Endothelial cell of umbilical vein (primary cell): Measurements from ENCODE around the gene RPL18A. TPM values are rescaled to one million over a fixed set of nuclear protein-coding genes. Genes with fewer than 3 reads are reported as not detected.

Experiments used
- BruUV-seq: library from RNA; stranded (reverse); fragments of 400-500 nt; replicated peaks from 2 replicates; lab custom pipeline; 2021; lab: Mats Ljungman, UMichigan
- CTCF ChIA-PET: fragments of 300-600, 350-600 bp; sonication (Branson Sonifier 250); formaldehyde crosslinking; loops from one replicate; lab custom pipeline; 2021; ENCODE audit warnings: antibody characterized with exemption, inconsistent platforms; lab: Charles Lee
- POLR2A ChIA-PET: fragments of 300-600, 350-600 bp; sonication (Branson Sonifier 250); formaldehyde crosslinking; loops from one replicate; lab custom pipeline; 2021; ENCODE audit warnings: antibody characterized with exemption, inconsistent platforms; lab: Charles Lee
- DNase-seq: peaks from one replicate; pipeline ENCODE4 v3.0.0-alpha.2; 2011; ENCODE audit warnings: low read depth, low spot score
- FAIRE-seq: peaks from 2 replicates; lab custom pipeline; 2011; peaks lifted over from hg19 to GRCh38; lab: Jason Lieb, UNC
- H2AFZ ChIP-seq: 2 replicates; pipeline ENCODE4 v1.6.0; 2012; ENCODE audit warnings: low read depth, low read length, control low read depth, inconsistent platforms
- H3K27ac ChIP-seq: 2 replicates; pipeline ENCODE4 v1.5.1; 2011; ENCODE audit warnings: low read depth, mild to moderate bottlenecking, control low read depth, low read length, moderate library complexity; ENCODE audit not compliant: insufficient read depth
- H3K27me3 ChIP-seq, 2 experiments: 2 replicates each; pipeline versions ENCODE4 v1.6.0 to v1.6.1; 2011; ENCODE audit warnings: low read length in 2 of 2, mixed read lengths in 1 of 2; ENCODE audit not compliant: control insufficient read depth in 2 of 2, insufficient read depth in 2 of 2
- H3K36me3 ChIP-seq, 2 experiments: 2 replicates in 1 of 2; 3 replicates in 1 of 2; pipeline ENCODE4 v1.5.1; 2011; ENCODE audit warnings: low read length in 2 of 2, mild to moderate bottlenecking in 1 of 2, moderate library complexity in 1 of 2; ENCODE audit not compliant: control insufficient read depth in 2 of 2, insufficient read depth in 2 of 2; ENCODE audit errors: extremely low read depth in 1 of 2
- H3K4me1 ChIP-seq: 3 replicates; pipeline ENCODE4 v1.5.1; 2011; ENCODE audit warnings: mild to moderate bottlenecking, low read length; ENCODE audit not compliant: control insufficient read depth, insufficient read depth; ENCODE audit errors: extremely low read depth
- H3K4me2 ChIP-seq: 2 replicates; pipeline ENCODE4 v1.6.1; 2011; ENCODE audit warnings: low read length, control low read depth, mixed read lengths; ENCODE audit not compliant: insufficient read depth
- H3K4me3 ChIP-seq, 3 experiments: fragments of 200-600 bp in 1 of 3; sonication (generic), shearing (Covaris generic) in 1 of 3; replicated peaks in 1 of 3; 2 replicates each; pipeline ENCODE4 v1.5.1; 2011 to 2016; ENCODE audit warnings: control low read depth in 3 of 3, low read length in 3 of 3, mild to moderate bottlenecking in 2 of 3, inconsistent platforms in 1 of 3, low read depth in 1 of 3, moderate library complexity in 1 of 3; ENCODE audit not compliant: insufficient read depth in 1 of 3
- H3K79me2 ChIP-seq: 2 replicates; pipeline ENCODE4 v1.6.0; 2012; ENCODE audit warnings: low read length, inconsistent platforms; ENCODE audit not compliant: control insufficient read depth, insufficient read depth
- H3K9ac ChIP-seq: replicated peaks from 2 replicates; pipeline ENCODE3; 2011; ENCODE audit warnings: low read length, control low read depth; ENCODE audit not compliant: insufficient read depth; ENCODE audit errors: extremely low read depth
- H3K9me1 ChIP-seq: replicated peaks from 3 replicates; pipeline ENCODE4 v1.6.0; 2011; ENCODE audit warnings: mild to moderate bottlenecking, low read length; ENCODE audit not compliant: control insufficient read depth, insufficient read depth; ENCODE audit errors: extremely low read depth
- H3K9me3 ChIP-seq: replicated peaks from 2 replicates; pipeline ENCODE4 v1.5.1; 2012; ENCODE audit warnings: low read length, inconsistent platforms; ENCODE audit not compliant: control insufficient read depth, insufficient read depth
- H4K20me1 ChIP-seq: replicated peaks from 2 replicates; pipeline ENCODE3; 2011; ENCODE audit warnings: mild to moderate bottlenecking, low read length; ENCODE audit not compliant: control insufficient read depth, insufficient read depth; ENCODE audit errors: extremely low read depth
- CTCF ChIP-seq, 2 donors: IDR thresholded peaks; 1 replicate in 1 of 2; 2 replicates in 1 of 2; pipeline ENCODE4 v1.5.1; 2011; ENCODE audit warnings: low read length in 2 of 2, mild to moderate bottlenecking in 2 of 2, moderate library complexity in 2 of 2, control low read depth in 1 of 2, inconsistent platforms in 1 of 2, low read depth in 1 of 2; ENCODE audit not compliant: insufficient read depth in 1 of 2; ENCODE audit errors: extremely low read depth in 1 of 2
- EZH2 ChIP-seq: IDR thresholded peaks from 2 replicates; pipeline ENCODE4 v1.6.1; 2012; ENCODE audit warnings: borderline replicate concordance, low read depth, mild to moderate bottlenecking, moderate library complexity, low read length, inconsistent platforms; ENCODE audit not compliant: severe bottlenecking
- FOS ChIP-seq: IDR thresholded peaks from 2 replicates; pipeline ENCODE4 v1.6.1; 2011; ENCODE audit warnings: mild to moderate bottlenecking, low read length, moderate library complexity, borderline replicate concordance; ENCODE audit not compliant: insufficient read depth
- POLR2A ChIP-seq: IDR thresholded peaks from 2 replicates; pipeline ENCODE4 v1.6.1; 2012; ENCODE audit warnings: low read depth, mild to moderate bottlenecking, control low read depth, low read length
- POLR2AphosphoS5 ChIP-seq: IDR thresholded peaks from 2 replicates; pipeline ENCODE4 v1.6.1; 2012; ENCODE audit warnings: low read depth, mild to moderate bottlenecking, control low read depth, low read length, moderate library complexity; ENCODE audit not compliant: insufficient read depth
- dilution Hi-C: fragments of 300-500 bp; cut with MboI; formaldehyde crosslinking; loops from one replicate; pipeline ENCODE4 v1.15.0; 2019; ENCODE audit warnings: low sequenced_read_pairs; ENCODE audit not compliant: extremely low pct_ligation_motif_present
- intact Hi-C: fragments of 100-400 bp; cut with micrococcal nuclease; formaldehyde crosslinking; loops from one replicate; pipeline ENCODE4 v1.10.0; 2022
- polyA plus RNA-seq, 4 experiments: library from polyadenylated mRNA; depleted of rRNA in 3 of 4; stranded (reverse) in 3 of 4; unstranded in 1 of 4; fragments of >200 nt; gene quantifications; 2 replicates each; pipeline versions ENCODE4 v1.2.1 to v1.2.3, GENCODE V29; 2011 to 2012; ENCODE audit warnings: missing spikeins in 1 of 4
- total RNA-seq: library from RNA; stranded (reverse); gene quantifications from 2 replicates; pipeline ENCODE4 v1.2.3, GENCODE V29; 2021

RPL18A gene
- total and polyA plus RNA-seq, 2 donors (not counting 3 experiments of a cell fraction or from before 2014, with no cell fraction given): 1,970 to 2,869 TPM

- no peak for TF ChIP-seq CTCF (IDR thresholded peaks at IDR 0.05; ENCODE audit: extremely low read depth in 1 of 2, insufficient read depth in 1 of 2, low read depth in 1 of 2, low read length in 2 of 2)
- no peak for TF ChIP-seq POLR2AphosphoS5
- TF ChIP-seq EZH2: peak; percentile 62
- TF ChIP-seq FOS: no peak
- TF ChIP-seq POLR2A: no peak
- dilution Hi-C loops: no loop called here
- Histone ChIP-seq H3K4me1 (no peaks in the 10 kb centered on the region), H2AFZ (peak overlapping the region; percentile 23), H3K36me3 (no peaks in the 10 kb centered on the region), H4K20me1 (no peaks in the 10 kb centered on the region), H3K79me2 (no peaks in the 10 kb centered on the region), H3K9me3 (no peaks in the 10 kb centered on the region), H3K9me1 (no peaks in the 10 kb centered on the region), H3K4me2 (no peak overlapping the region), H3K27ac (no peak overlapping the region), H3K27me3 (peaks cover 32 to 44% of the 10 kb centered on the region in 2 experiments), H3K9ac (no peak overlapping the region), H3K4me3 (no peak overlapping the region)
- DNase-seq: no peak
- FAIRE-seq: no peak
- CTCF ChIA-PET: interaction anchor here (1.5 kb wide), 1 partner anchor 15 kb away, joined by 4 read pairs; the partner anchor contains the start of gene RPL18A
- BruUV-seq: no TSS peak
- POLR2A ChIA-PET: no interaction called here
- intact Hi-C loops: no loop called here
Measured at GRCh38 chr19:17873786-17874757, 14.4 kb downstream of the RPL18A start.
